ENCODE measurements around the gene PHETA2.

DNA sequence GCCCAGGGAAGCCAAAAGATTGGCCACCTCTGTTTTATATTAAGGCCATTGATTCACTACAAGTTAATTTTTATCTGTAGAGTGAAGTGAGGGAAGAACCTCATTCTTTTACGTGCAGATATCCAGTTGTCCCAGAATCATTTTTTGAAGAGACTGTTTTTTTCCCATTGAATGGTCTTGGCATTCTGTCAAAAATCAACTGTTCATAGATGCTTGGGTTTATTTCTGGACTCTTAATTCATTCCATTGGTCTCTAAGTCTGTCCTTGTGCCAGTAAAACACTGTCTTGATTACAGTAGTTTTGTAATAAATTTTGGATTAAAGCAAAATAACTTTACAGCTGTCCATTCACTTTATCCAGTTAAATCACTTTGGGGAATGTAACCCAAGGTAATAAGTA is 48.6 kb upstream of the PHETA2 start:
- TF ChIP-seq POLR2A (IDR thresholded peaks at IDR 0.05) = no peak
- TF ChIP-seq, protein P1, sequence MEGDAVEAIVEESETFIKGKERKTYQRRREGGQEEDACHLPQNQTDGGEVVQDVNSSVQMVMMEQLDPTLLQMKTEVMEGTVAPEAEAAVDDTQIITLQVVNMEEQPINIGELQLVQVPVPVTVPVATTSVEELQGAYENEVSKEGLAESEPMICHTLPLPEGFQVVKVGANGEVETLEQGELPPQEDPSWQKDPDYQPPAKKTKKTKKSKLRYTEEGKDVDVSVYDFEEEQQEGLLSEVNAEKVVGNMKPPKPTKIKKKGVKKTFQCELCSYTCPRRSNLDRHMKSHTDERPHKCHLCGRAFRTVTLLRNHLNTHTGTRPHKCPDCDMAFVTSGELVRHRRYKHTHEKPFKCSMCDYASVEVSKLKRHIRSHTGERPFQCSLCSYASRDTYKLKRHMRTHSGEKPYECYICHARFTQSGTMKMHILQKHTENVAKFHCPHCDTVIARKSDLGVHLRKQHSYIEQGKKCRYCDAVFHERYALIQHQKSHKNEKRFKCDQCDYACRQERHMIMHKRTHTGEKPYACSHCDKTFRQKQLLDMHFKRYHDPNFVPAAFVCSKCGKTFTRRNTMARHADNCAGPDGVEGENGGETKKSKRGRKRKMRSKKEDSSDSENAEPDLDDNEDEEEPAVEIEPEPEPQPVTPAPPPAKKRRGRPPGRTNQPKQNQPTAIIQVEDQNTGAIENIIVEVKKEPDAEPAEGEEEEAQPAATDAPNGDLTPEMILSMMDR (IDR thresholded peaks at IDR 0.05) = no peak
